Nasal cavity respiratory epithelium epithelial cell of viscerocranial mucosa (primary cell): Measurements from ENCODE around the gene RGP1. TPM values are rescaled to one million over a fixed set of nuclear protein-coding genes. Genes with fewer than 3 reads are reported as not detected.

Experiments
- total RNA-seq: library from RNA; depleted of rRNA; stranded (reverse); fragments of >200 nt; gene quantifications from 2 replicates; pipeline ENCODE4 v1.2.3, GENCODE V29; 2014

RGP1 gene
- total RNA-seq = 17.1 and 25.6 TPM in 2 replicates

DNA sequence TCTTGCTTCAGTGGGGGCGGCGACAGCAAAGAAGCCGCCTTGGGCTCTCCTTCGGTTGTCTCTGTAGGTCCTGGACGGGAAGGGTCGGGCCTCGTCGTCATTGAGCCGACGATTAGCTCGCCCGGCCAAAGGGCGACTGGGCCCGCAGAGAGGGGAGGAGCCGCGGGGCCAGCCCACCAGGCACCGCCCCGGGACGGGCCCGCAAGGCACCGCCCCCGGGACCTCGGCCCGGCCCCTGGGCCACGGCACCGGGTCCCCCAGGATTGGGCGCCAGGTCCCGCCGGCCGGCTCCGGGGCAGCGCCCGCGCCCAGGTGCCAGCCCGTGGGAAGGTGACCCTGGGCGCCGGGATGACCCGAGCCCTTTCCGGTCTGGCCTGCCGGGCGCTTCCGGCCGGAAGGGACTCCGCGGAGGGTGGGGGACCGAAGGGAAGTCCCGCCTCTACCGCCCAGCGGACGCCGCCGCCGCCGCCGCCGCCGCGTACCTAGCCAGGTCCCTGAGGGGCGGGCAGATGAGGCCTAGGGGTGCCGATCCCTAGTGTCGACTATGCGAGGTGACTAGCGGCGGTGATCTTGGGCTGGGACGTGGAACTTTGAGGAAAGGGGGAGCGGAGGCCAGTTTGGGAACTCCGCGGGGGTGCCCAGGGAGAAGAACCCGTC lies at the start of gene RGP1, which contains the start of gene GBA2:
Gene RGP1 (plus strand): TSS at position 430 of the 657 bp plus-strand sequence. CDS start 469 bp downstream, outside the sequence.
Gene GBA2 (minus strand): TSS at position 371 of the 657 bp plus-strand sequence. CDS start 524 bp downstream, outside the sequence.

GRCh38 chr9:35732185-35732799 lies 16.8 kb upstream of the RGP1 start, which contains the start of the genes CREB3 and TLN1:
CREB3 (plus strand) TSS chr9:35732666; CDS start chr9:35732773, 107 bp downstream.
TLN1 (minus strand) TSS chr9:35732195; CDS start chr9:35725694, 6,501 bp downstream.

GRCh38 chr9:35754264-35754663 lies 5.2 kb downstream of the RGP1 start, which contains the start of gene MSMP:
MSMP (minus strand) TSS chr9:35754276; CDS start chr9:35754129, 147 bp downstream.

DNA sequence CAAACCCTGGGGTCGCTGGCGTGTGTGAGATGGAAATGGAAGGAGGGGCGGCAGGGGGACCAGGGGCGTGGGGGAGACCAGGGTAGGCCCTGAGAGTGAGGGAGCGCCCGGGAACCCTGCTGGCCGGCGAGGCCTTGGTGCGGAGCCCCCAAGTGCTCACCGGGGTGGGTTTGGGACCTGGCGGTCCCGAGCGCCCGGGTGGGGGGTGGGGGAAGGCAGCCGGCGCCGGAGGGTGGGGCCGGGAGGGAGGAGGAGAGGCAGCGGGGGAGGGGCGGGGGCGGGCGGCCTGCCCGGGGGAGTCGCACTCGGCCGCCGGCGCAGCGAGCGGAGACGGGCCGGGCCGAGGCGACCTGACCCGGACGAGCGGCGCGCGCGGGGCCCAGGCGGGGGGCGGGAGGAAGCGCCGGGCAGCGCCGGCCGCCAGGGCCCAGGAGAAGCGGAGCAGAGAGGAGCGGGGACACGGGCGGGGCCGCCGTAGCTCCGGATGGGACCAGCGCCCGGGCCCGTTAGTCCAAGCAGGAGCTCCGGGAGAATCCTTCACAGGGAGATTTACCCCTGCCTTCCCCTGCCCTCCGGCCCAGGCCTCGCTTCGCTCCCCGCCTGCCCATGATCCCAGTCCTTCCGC lies 42.3 kb downstream of the RGP1 start, which contains the start of gene NPR2:
Gene NPR2 (plus strand): TSS at position 295 of the 625 bp plus-strand sequence. CDS start 818 bp downstream, outside the sequence.

Other genes starting within 250 kb of the RGP1 start
- gene TESK1, start 144.0 kb upstream of the RGP1 start, total RNA-seq = 9.6 and 16.8 TPM in 2 replicates
- 0.50 and 1.0 TPM in 2 replicates for gene CD72, start 130.9 kb upstream of the RGP1 start, total RNA-seq
- not detected in 2 replicates for gene SIT1, start 98.4 kb upstream of the RGP1 start, total RNA-seq
- gene RMRP, start 91.3 kb upstream of the RGP1 start, total RNA-seq = 18,537 and 104,493 TPM in 2 replicates
- 6.7 and 14.4 TPM in 2 replicates for gene CCDC107, start 91.0 kb upstream of the RGP1 start, total RNA-seq
- gene ARHGEF39, start 84.1 kb upstream of the RGP1 start, total RNA-seq = 0.07 and 0.34 TPM in 2 replicates
- 0.68 and 7.5 TPM in 2 replicates for gene CA9, start 75.4 kb upstream of the RGP1 start, total RNA-seq
- 35.1 and 43.1 TPM in 2 replicates for gene TPM2, start 59.4 kb upstream of the RGP1 start, total RNA-seq
- gene TLN1, start 17.1 kb upstream of the RGP1 start, total RNA-seq = 83.7 and 230 TPM in 2 replicates
- 39.5 and 50.9 TPM in 2 replicates for gene CREB3, start 16.6 kb upstream of the RGP1 start, total RNA-seq
- 36.6 and 41.6 TPM in 2 replicates for gene GBA2, start 59 bp upstream of the RGP1 start, total RNA-seq
- gene MSMP, start 5.0 kb downstream of the RGP1 start, total RNA-seq = not detected in 2 replicates
- gene NPR2, start 42.3 kb downstream of the RGP1 start, total RNA-seq = 4.1 and 15.9 TPM in 2 replicates
- 0.14 TPM in 1 of 2 replicates, not detected in the other for gene SPAG8, start 63.0 kb downstream of the RGP1 start, total RNA-seq
- gene HINT2, start 65.8 kb downstream of the RGP1 start, total RNA-seq = 13.0 and 21.2 TPM in 2 replicates
- not detected in 2 replicates for gene FAM221B, start 79.4 kb downstream of the RGP1 start, total RNA-seq
- 0.68 and 5.8 TPM in 2 replicates for gene TMEM8B, start 79.9 kb downstream of the RGP1 start, total RNA-seq
- not detected in 2 replicates for gene OR13J1, start 121.1 kb downstream of the RGP1 start, total RNA-seq
- 0.28 and 0.34 TPM in 2 replicates for gene HRCT1, start 156.9 kb downstream of the RGP1 start, total RNA-seq
- 0.07 TPM in 1 of 2 replicates, not detected in the other for gene SPAAR, start 160.2 kb downstream of the RGP1 start, total RNA-seq
- gene OR2S2, start 208.9 kb downstream of the RGP1 start, total RNA-seq = not detected in 2 replicates